Measurements from ENCODE around the gene NR1I2.

The NR1I2 gene

GRCh38 chr3:119778811-119779210 is 3.1 kb upstream of the NR1I2 start:
- no peak for DNase-seq (ENCODE audit: low read depth in 1 of 2, low spot score in 1 of 2)

DNA sequence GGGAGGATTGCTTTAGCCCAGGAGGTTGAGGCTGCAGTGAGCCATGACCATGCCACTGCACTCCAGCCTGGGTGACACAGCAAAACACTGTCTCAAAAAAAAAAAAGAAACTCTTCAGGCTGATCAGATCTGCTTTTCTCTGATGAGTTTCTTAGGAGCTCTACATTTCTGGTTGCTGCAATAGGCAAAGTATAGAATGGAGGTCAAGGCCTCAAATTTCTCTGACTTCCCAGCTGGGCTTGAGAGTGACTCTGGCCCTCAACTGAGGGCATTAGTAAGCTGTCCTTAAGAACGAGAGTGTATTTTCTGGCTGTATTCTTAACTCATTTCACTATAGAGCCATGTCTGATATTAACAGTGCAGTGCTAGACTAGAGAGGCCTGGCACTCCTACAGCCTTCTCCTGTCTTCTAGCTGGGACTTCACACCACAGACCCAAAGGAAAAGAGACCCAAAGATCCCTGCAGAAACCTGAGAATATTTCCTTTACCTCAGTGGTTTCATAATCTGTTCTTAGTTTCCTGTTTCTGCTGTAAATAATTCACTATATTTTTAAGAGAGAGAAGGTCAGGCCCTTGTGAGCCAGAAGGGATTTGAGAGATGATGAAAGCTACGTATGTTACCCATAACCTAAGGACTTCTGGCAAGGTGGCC is 2.0 kb upstream of the NR1I2 start:
- DNase-seq (ENCODE audit: low read depth in 1 of 2, low spot score in 1 of 2), result no peak

DNA sequence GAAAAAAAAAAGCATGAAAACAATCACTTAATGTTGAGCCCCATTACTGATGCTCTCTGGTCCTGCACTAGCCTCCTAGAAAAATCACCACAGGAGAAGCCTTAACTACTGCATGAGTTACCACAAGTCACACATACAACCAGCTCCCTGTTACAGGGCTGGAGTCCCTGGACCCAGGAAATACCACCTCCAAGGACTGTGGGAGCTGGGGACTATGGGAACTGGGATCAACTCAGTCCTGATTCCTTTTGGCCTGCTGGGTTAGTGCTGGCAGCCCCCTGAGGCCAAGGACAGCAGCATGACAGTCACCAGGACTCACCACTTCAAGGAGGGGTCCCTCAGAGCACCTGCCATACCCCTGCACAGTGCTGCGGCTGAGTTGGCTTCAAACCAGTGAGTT is 559 bp downstream of the NR1I2 start:
- no peak for DNase-seq (ENCODE audit: low read depth in 1 of 2, low spot score in 1 of 2)

- DNase-seq (ENCODE audit: low read depth in 1 of 2, low spot score in 1 of 2), result no peak
Measured at GRCh38 chr3:119783255-119783654, 1.4 kb downstream of the NR1I2 start.

DNA sequence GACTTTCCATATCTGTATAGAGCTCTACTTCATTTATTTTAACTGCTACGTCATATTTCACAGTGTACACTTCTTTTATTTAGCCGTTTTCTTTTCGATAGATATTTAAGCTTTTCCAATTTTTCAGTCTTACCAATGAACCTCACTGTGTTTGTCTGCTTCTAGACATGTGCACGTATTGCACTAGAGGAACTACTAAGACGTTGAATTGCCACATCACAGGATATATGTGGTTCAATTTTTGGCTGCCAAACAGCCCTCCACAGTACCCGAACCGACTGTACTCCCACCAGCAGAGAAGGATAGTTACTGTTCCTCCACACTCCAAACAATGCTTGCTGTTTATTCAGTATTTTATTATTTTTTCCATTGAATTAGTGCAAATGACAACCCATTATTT is 2.0 kb downstream of the NR1I2 start:
- DNase-seq (ENCODE audit: low read depth in 1 of 2, low spot score in 1 of 2), result no peak

GRCh38 chr3:119786409-119786808 is 4.5 kb downstream of the NR1I2 start:
- DNase-seq (ENCODE audit: low read depth in 1 of 2, low spot score in 1 of 2), result no peak

GRCh38 chr3:119790369-119790768 is 8.5 kb downstream of the NR1I2 start:
- no peak for DNase-seq (ENCODE audit: low read depth in 1 of 2, low spot score in 1 of 2)

DNA sequence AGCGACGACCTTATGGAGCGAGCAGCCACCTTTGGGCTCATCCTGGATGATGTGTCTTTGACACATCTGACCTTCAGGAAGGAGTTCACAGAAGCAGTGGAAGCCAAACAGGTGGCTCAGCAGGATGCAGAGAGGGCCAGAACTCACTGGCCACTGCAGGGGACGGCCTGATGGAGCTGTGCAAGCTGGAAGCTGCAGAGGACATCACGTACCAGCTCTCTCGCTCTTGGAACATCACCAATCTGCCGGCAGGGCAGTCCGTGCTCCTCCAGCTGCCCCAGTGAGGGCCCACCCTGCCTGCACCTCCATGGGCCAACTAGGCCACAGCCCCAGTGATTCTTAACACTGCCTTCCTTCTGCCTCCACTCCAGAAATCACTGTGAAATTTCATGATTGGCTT is 10.4 kb downstream of the NR1I2 start:
- DNase-seq (ENCODE audit: low read depth in 1 of 2, low spot score in 1 of 2), result no peak

DNA sequence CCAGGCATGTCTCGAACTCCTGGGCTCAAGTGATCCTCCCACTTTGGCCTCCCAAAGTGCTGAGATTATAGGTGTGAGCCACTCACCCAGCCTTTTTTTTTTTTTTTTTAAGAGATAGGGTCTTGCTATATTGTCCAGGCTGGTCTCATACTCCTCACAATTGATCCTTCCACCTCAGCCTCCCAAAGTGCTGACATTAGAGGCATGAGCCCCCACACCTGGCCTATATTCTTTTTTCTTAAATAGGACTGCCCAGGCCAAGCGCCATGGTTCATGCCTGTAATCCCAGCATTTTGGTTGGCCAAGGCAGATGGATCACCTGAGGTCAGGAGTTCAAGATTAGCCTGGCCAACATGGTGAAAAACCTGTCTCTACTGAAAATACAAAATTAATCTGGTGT is 12.5 kb downstream of the NR1I2 start:
- DNase-seq (ENCODE audit: low read depth in 1 of 2, low spot score in 1 of 2), result no peak

DNA sequence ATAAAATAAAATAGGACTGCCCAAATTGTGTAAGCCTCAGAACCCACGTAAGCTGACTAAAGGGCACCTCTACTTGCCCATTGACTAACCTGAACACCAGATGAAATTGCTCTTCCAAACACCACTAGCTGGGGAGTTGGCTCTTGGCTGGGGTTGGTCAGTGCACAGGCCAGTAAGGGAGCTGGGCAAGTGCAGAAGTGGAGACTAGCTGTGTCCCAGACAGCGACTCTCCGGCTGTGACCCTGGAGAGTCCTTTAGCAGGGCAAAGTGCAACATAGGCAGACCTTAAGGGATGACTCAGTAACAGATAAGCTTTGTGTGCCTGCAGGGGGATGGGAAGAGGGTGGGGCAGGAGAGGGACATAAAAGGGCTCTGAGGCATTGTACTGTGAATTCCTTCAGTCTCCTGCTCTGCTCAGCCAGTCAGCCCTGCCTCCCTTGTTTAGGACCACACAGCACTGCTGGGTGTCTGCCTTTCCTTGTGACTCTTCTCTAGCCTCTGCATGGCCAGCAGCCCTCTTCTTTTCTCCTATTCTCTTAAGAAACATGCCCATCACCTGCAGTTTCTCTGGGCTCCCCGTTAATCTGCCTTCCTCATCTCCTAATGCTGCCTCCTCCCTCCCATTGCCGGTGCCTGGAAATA is 13.2 kb downstream of the NR1I2 start:
- no peak for DNase-seq (ENCODE audit: low read depth in 1 of 2, low spot score in 1 of 2)

DNA sequence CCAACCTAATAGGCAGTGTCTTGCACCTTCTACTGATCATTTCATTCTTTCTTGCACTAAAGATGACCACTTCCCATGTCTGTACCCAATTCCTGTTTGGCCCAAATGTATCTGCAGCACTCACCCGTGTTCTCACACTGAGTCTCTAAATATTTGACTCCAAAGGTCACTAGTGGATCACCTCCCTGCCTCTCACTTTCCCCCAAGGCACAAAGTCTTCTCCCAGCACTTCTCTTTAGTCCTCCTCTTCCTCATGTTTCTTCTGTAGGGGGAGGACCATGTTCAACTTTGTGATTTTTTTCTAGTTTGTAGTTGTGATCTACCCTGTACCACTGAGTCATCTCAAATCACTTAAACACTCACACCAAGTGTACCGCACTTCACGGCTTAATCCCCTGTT is 13.9 kb downstream of the NR1I2 start:
- no peak for DNase-seq (ENCODE audit: low read depth in 1 of 2, low spot score in 1 of 2)

DNA sequence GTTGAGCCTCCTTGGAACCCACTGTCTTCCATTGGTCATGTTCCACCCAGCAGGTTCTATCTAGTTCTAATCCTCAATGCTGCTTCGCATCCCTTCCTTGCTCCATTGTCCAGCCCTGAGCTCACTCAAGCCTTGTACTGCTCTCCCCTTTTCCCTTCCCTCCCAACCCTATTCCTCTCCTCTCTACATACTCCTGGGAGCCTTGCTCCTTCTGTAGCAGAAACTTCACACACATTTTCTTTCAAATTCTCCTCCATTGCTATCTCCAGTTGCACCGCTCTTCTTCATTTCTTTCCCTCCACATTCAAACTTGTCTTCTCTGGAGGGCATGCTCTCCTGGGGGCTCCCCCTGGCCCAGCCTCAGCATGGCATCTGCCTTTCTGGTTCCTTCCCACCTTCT is 14.5 kb downstream of the NR1I2 start:
- DNase-seq (ENCODE audit: low read depth in 1 of 2, low spot score in 1 of 2), result no peak

GRCh38 chr3:119796785-119797184 is 14.9 kb downstream of the NR1I2 start:
- DNase-seq (ENCODE audit: low read depth in 1 of 2, low spot score in 1 of 2), result no peak

DNA sequence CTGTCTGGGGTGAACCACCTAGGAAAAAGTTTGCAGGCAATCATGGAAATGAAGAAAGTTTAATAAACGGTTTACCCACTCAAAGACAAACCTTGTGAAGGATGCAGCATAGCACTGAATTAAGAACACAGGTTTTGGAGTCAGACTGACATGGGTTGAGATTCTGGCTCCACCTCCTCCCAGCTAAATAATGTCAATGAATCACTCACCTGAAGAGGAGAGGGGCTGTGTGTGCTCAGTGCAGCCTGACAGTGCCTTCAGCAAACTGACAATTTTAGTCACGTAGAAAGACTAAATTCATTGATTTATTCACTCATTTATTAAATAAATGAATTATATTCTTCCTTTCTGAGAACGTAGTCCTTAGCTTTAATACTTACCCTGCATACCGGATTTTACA is 18.9 kb downstream of the NR1I2 start:
- DNase-seq (ENCODE audit: low read depth in 1 of 2, low spot score in 1 of 2), result no peak

- no peak for DNase-seq (ENCODE audit: low read depth in 1 of 2, low spot score in 1 of 2)
Measured at GRCh38 chr3:119808244-119808643, 26.3 kb downstream of the NR1I2 start.

GRCh38 chr3:119808843-119809242 is 26.9 kb downstream of the NR1I2 start:
- no peak for DNase-seq (ENCODE audit: low read depth in 1 of 2, low spot score in 1 of 2)

DNA sequence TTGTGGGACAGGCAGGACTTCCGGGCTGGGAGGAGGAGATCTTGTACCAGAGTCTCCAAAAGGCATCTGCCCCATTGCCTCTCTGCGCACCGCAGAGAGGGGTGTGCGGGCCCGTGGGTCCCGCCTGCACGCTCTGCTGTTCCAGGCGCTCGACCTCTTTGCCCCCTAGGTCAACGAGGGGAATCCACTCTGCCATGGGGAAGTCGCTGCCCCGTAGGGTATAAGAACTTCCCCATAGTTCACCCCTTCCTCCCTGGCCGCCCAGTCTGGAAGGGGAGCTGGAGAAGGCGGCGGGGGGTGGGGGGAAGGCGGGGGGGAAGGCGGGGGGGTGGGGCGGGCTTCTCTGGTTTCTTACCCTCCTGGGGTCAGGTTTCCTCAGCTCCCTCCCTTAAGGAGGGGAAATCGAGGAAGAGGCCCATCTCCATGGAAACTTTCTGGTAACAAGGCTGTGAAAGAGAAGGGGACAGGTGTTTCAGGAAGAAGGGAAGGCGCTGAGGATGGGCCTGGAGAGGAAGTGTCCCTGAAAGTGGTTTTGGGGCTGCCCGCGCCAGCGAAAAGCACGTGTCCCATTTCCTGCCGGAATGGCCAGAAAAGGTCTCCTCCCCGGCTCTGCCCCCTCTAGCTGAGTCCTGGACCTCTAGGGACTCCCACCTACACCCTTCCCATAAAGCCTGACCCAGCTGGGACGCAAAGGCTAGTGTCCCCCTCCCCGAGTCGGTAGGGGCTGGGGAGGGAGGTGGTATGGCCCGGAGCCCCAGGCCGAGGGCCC is 27.5 kb downstream of the NR1I2 start:
- peak in 1 of 2 donors; percentile 7 for DNase-seq (ENCODE audit: low read depth in 1 of 2, low spot score in 1 of 2)

- peak; percentile 33 to 40 for DNase-seq (ENCODE audit: low read depth in 1 of 2, low spot score in 1 of 2)
Measured at GRCh38 chr3:119810018-119810435, 28.1 kb downstream of the NR1I2 start.

DNA sequence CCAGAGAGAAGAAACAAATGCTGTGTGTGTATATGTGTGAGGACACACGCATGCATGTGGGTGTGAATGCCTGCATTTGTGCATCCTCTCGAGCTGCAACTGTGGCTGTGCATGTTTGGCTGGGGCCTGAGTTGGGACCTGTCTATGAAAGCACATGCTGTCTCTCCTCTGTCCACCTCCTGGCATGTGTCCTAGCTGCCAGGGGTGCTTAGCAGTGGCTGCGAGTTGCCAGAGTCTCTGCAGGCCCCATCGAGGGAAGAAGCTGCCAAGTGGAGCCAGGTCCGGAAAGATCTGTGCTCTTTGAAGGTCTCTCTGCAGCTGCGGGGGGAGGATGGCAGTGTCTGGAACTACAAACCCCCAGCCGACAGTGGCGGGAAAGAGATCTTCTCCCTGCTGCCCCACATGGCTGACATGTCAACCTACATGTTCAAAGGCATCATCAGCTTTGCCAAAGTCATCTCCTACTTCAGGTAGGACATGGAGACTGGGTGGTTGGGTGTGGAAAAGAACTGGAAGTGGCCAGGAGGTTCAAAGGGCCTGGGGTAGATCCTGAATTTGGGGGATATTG is 30.7 kb downstream of the NR1I2 start:
- no peak for DNase-seq (ENCODE audit: low read depth in 1 of 2, low spot score in 1 of 2)

- no peak for DNase-seq (ENCODE audit: low read depth in 1 of 2, low spot score in 1 of 2)
Measured at GRCh38 chr3:119815716-119816115, 33.8 kb downstream of the NR1I2 start.

- no peak for DNase-seq (ENCODE audit: low read depth in 1 of 2, low spot score in 1 of 2)
Measured at GRCh38 chr3:119817071-119817470, 35.2 kb downstream of the NR1I2 start.
